ENCODE measurements around the gene RAD23B.

The RAD23B gene

DNA sequence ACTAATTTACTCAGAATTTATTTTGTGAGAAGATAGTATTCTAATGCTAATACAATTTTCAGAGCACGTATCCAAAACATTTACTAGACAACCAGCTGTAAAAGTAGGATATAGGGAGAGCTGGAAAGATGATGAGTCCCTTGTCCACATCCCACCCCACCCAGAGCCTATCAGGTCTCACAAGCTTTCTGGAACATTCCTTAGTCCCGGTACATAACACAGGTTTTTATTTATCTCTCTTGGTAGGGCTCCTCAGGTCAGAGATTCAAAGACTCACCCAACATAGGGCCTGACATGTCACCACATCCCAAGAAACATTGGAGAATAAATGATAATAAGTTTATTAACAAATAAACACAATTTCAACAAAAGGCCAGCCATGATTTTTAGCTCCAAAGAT, 13.8 kb upstream of the RAD23B start:
- 83% methylated on average over 1 of the region's 2 CpGs; no CpG with 5 or more reads in 1 of the 2 experiments for WGBS, 2 experiments (ENCODE audit: insufficient coverage in 2 of 2)
- peaks cover 3% of the 10 kb centered on the region for H3K9me3 ChIP-seq (ENCODE audit: control insufficient read depth, low read length)
- H3K4me3 ChIP-seq (ENCODE audit: extremely low read depth, insufficient read depth, low read length, poor library complexity, severe bottlenecking): no peak overlapping the region
- no peaks in the 10 kb centered on the region for H3K36me3 ChIP-seq (ENCODE audit: control insufficient read depth, insufficient read depth, low read length)
- H3K4me1 ChIP-seq (ENCODE audit: control insufficient read depth, insufficient read depth, low read length, poor library complexity, severe bottlenecking): peaks cover 15% of the 10 kb centered on the region
- H3K27ac ChIP-seq (ENCODE audit: low read depth, low read length, severe bottlenecking): no peak overlapping the region

DNA sequence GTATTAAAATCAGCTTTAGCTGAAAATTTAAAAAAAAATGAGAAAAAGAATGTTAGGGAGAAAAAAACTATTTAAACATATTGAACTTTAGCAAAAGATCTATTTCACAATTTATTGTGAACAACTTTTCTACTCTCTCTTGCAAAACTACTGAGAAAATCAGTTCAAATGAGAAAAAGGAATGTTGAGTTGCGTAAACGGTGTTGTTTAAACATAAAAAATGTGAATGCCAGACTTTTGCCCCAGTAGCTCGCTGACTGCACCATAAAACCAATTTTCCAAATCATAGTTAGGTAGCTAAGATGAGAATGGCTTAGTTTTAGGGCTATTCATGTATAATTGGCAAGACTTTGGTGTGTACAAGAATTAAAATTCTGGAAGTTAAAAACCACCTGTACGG, 13.4 kb upstream of the RAD23B start:
- WGBS, 2 experiments (ENCODE audit: insufficient coverage in 2 of 2): 100% methylated on average over 1 of the region's 4 CpGs; no CpG with 5 or more reads in 1 of the 2 experiments
- Histone ChIP-seq H3K9me3 (ENCODE audit: control insufficient read depth, low read length) (peaks cover 3% of the 10 kb centered on the region), H3K36me3 (ENCODE audit: control insufficient read depth, insufficient read depth, low read length) (no peaks in the 10 kb centered on the region), H3K4me3 (ENCODE audit: extremely low read depth, insufficient read depth, low read length, poor library complexity, severe bottlenecking) (no peak overlapping the region), H3K4me1 (ENCODE audit: control insufficient read depth, insufficient read depth, low read length, poor library complexity, severe bottlenecking) (peaks cover 19% of the 10 kb centered on the region), H3K27ac (ENCODE audit: low read depth, low read length, severe bottlenecking) (no peak overlapping the region)

DNA sequence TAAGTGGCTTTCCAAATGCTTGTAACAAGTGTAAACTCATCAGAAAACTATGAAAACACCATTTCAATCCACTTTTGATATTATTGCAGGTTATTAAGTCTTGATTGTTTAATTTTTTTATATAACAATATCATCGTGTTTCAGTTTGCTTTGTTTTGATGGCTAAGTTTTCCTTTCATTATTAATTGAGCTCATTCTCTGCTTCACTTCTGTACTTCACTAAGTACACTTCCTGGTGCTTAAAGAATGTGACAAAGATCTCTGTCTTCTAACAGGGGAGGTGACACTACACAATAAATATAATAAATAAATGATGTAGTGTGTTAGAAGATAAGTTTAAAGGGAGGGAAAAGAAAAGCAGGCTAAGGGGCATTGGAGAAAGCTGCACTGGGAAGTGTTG, 13.0 kb upstream of the RAD23B start:
- WGBS, 2 experiments (ENCODE audit: insufficient coverage in 2 of 2): no CpG with 5 or more reads among the region's 1 CpG
- Histone ChIP-seq H3K4me3 (ENCODE audit: extremely low read depth, insufficient read depth, low read length, poor library complexity, severe bottlenecking) (no peak overlapping the region), H3K36me3 (ENCODE audit: control insufficient read depth, insufficient read depth, low read length) (no peaks in the 10 kb centered on the region), H3K27ac (ENCODE audit: low read depth, low read length, severe bottlenecking) (no peak overlapping the region), H3K9me3 (ENCODE audit: control insufficient read depth, low read length) (peaks cover 3% of the 10 kb centered on the region), H3K4me1 (ENCODE audit: control insufficient read depth, insufficient read depth, low read length, poor library complexity, severe bottlenecking) (peaks cover 21% of the 10 kb centered on the region)

DNA sequence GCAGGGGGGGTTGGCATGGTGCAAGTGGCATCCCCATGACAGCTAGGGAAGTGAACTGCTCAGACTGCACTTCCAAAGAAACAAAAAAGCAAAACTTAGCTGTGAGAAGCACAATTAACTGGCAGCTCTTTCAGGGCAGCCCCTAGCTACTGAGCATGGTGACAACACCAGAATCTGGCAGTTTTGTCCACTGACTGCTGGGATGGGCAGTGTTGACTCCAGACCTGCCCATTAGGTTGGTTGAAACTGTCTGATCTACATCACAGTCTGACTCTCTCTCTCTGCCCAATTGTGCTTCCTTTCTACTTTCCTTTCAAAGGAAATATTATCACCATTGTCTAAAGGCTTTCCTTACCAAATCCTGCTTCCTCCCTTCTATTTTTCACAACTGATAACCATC, 12.5 kb upstream of the RAD23B start:
- Histone ChIP-seq H3K4me1 (ENCODE audit: control insufficient read depth, insufficient read depth, low read length, poor library complexity, severe bottlenecking) (peaks cover 21% of the 10 kb centered on the region), H3K27ac (ENCODE audit: low read depth, low read length, severe bottlenecking) (no peak overlapping the region), H3K4me3 (ENCODE audit: extremely low read depth, insufficient read depth, low read length, poor library complexity, severe bottlenecking) (no peak overlapping the region)

DNA sequence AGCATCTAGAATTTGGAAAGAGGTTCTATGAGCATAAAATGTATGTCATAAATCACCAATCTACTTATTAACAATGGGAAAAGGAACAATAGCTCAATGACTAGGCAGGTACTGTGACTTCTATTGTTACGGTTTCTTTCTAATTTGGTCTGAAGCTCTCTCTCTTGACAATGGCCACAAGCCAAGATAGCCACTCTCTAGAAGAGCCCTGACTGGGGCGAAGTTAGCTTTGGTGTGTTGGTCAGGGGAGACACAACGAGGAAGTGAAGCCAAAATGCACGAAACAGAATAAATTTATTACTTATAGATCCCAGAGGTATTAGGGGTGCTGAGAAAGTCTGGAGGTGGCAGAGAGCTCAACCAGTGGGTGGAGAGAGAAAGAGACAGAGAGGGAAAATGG, 9.4 kb upstream of the RAD23B start:
- Histone ChIP-seq H3K4me3 (ENCODE audit: extremely low read depth, insufficient read depth, low read length, poor library complexity, severe bottlenecking) (no peak overlapping the region), H3K4me1 (ENCODE audit: control insufficient read depth, insufficient read depth, low read length, poor library complexity, severe bottlenecking) (peaks cover 33% of the 10 kb centered on the region), H3K27ac (ENCODE audit: low read depth, low read length, severe bottlenecking) (no peak overlapping the region), H3K36me3 (ENCODE audit: control insufficient read depth, insufficient read depth, low read length) (no peaks in the 10 kb centered on the region), H3K9me3 (ENCODE audit: control insufficient read depth, low read length) (no peaks in the 10 kb centered on the region)
- WGBS, 2 experiments (ENCODE audit: insufficient coverage in 2 of 2): 100% methylated on average over 1 of the region's 4 CpGs; no CpG with 5 or more reads in 1 of the 2 experiments

More for the DNA sequence above, 12.5 kb upstream of the RAD23B start:
- peaks cover under 1% of the 10 kb centered on the region for H3K9me3 ChIP-seq (ENCODE audit: control insufficient read depth, low read length)
- H3K36me3 ChIP-seq (ENCODE audit: control insufficient read depth, insufficient read depth, low read length): no peaks in the 10 kb centered on the region

DNA sequence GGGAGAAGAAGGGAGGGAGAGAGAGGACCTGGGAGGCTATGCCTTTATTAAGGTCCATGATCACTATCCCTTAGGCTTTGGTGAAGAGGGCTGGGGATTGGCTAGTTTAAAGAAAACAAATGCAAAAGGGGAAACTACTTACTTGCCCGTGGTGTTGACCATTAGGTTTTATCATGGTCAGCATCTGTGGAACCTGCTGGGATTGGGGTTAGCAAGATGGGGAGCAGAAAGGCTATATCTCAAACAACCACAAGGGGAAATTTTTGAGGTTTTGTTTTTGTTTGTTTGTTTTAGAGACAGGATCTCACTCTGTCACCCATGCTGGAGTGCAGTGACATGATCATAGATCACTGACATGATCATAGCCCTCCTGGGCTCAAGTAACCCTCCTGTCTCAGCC, 9.0 kb upstream of the RAD23B start:
- Histone ChIP-seq H3K27ac (ENCODE audit: low read depth, low read length, severe bottlenecking) (peak overlapping the region; percentile 43), H3K9me3 (ENCODE audit: control insufficient read depth, low read length) (no peaks in the 10 kb centered on the region), H3K36me3 (ENCODE audit: control insufficient read depth, insufficient read depth, low read length) (no peaks in the 10 kb centered on the region), H3K4me1 (ENCODE audit: control insufficient read depth, insufficient read depth, low read length, poor library complexity, severe bottlenecking) (peaks cover 33% of the 10 kb centered on the region), H3K4me3 (ENCODE audit: extremely low read depth, insufficient read depth, low read length, poor library complexity, severe bottlenecking) (no peak overlapping the region)
- 100% methylated on average over 1 of the region's 1 CpG; no CpG with 5 or more reads in 1 of the 2 experiments for WGBS, 2 experiments (ENCODE audit: insufficient coverage in 2 of 2)

DNA sequence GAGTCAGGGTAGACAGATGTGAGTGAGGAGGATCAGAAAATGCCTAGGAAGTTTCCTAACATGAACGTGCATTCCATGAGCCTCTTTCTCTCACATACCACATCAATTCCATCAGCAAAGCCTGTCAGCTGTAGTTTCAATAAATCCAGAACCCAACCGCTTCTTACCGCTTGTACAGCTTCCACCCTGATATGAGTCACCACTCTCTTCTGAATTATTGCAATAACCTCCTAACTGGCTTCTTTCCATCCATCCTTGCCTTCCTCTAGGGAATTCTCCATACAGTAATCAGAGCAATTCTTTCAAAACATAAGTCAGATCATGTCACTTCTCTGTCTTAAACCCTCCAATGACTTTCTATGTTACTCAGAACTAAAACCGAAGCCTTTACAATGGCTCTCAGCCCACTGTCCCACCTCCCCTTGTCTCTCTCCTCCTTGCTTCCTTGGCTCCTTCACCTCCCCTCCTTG, 8.1 kb upstream of the RAD23B start:
- no peak overlapping the region for H3K4me3 ChIP-seq (ENCODE audit: extremely low read depth, insufficient read depth, low read length, poor library complexity, severe bottlenecking)
- no peaks in the 10 kb centered on the region for H3K9me3 ChIP-seq (ENCODE audit: control insufficient read depth, low read length)
- 75 to 95% methylated on average over 4 of the region's 4 CpGs for WGBS, 2 experiments (ENCODE audit: insufficient coverage in 2 of 2)
- H3K36me3 ChIP-seq (ENCODE audit: control insufficient read depth, insufficient read depth, low read length): no peaks in the 10 kb centered on the region
- peak overlapping the region; percentile 62 for H3K27ac ChIP-seq (ENCODE audit: low read depth, low read length, severe bottlenecking)
- H3K4me1 ChIP-seq (ENCODE audit: control insufficient read depth, insufficient read depth, low read length, poor library complexity, severe bottlenecking): peaks cover 33% of the 10 kb centered on the region

DNA sequence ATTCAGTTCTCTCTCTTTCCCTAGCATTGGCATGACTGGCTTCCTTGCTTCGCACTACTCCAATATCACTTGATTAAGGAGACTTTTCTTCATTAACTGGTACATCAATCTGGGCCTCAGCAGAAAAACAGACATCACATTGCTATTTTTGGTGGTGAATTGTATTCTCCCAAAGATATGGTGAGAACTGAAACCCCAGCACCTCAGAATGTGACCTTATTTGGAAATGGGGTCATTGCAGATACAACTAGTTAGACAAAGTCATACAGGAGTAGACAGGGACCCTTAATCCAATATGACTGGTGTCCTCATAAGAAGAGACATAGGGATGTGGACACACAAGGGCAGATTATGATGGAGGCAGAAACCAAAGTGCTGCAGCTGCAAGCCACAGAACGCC, 7.5 kb upstream of the RAD23B start:
- Histone ChIP-seq H3K27ac (ENCODE audit: low read depth, low read length, severe bottlenecking) (peak overlapping the region; percentile 62), H3K36me3 (ENCODE audit: control insufficient read depth, insufficient read depth, low read length) (no peaks in the 10 kb centered on the region), H3K9me3 (ENCODE audit: control insufficient read depth, low read length) (no peaks in the 10 kb centered on the region), H3K4me3 (ENCODE audit: extremely low read depth, insufficient read depth, low read length, poor library complexity, severe bottlenecking) (no peak overlapping the region), H3K4me1 (ENCODE audit: control insufficient read depth, insufficient read depth, low read length, poor library complexity, severe bottlenecking) (peaks cover 28% of the 10 kb centered on the region)
- WGBS, 2 experiments (ENCODE audit: insufficient coverage in 2 of 2): 80 to 100% methylated on average over 1 of the region's 2 CpGs

DNA sequence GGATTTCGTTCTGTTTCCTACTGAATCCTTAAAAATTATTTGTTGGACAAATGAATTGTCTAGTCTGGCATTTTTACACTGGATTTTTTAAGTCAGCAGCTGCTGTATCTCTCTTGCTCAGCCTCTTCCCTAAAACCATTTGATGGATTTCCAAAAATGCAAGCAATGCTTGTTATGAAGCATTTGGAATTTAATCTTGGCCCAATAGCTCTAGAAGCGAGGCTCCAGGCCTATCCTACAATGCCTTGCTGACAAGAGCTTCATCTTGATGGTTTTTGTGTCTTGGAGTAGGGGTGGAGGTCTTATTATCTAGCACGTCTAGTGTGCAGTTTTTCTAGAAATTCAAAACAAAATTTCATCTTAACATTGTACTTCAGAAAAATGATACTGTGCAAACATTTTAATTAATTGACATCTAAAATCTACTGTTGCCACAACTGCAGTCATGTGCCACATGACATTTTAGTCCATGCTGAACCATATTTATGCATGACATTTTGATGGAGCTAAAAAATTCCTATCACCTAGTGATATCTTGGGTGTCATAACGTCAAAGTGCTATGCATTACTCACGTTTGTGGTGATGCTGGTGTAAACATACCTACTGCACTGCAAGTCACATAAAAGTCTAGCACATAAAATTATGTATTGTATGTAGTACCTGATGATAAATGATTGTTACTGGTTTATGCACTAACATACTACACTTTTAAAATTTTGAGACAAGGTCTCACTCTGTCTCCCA, 5.9 kb upstream of the RAD23B start:
- H3K9me3 ChIP-seq (ENCODE audit: control insufficient read depth, low read length): no peaks in the 10 kb centered on the region
- WGBS, 2 experiments (ENCODE audit: insufficient coverage in 2 of 2): 88% methylated on average over 1 of the region's 5 CpGs; no CpG with 5 or more reads in 1 of the 2 experiments
- no peaks in the 10 kb centered on the region for H3K36me3 ChIP-seq (ENCODE audit: control insufficient read depth, insufficient read depth, low read length)
- no peak overlapping the region for H3K27ac ChIP-seq (ENCODE audit: low read depth, low read length, severe bottlenecking)
- peaks cover 25% of the 10 kb centered on the region for H3K4me1 ChIP-seq (ENCODE audit: control insufficient read depth, insufficient read depth, low read length, poor library complexity, severe bottlenecking)
- H3K4me3 ChIP-seq (ENCODE audit: extremely low read depth, insufficient read depth, low read length, poor library complexity, severe bottlenecking): no peak overlapping the region

DNA sequence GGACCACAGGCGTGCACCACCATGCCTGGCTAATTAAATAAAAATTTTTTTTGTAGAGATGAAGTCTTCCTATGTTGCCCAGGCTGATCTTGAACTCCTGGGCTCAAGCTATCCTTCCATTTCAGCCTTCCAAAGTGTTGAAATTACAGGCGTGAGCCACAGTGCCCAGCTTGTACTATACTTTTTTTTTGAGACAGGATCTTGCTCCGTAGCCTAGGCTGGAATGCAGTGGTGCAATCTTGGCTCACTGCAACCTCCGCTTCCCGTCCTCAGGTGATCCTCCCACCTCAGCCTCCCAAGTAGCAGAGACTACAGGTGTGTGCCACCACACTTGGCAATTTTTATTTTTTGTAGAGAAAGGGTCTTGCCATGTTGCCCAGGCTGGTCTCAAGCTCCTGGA, 5.3 kb upstream of the RAD23B start:
- Histone ChIP-seq H3K36me3 (ENCODE audit: control insufficient read depth, insufficient read depth, low read length) (no peaks in the 10 kb centered on the region), H3K27ac (ENCODE audit: low read depth, low read length, severe bottlenecking) (no peak overlapping the region), H3K9me3 (ENCODE audit: control insufficient read depth, low read length) (no peaks in the 10 kb centered on the region), H3K4me1 (ENCODE audit: control insufficient read depth, insufficient read depth, low read length, poor library complexity, severe bottlenecking) (peaks cover 25% of the 10 kb centered on the region), H3K4me3 (ENCODE audit: extremely low read depth, insufficient read depth, low read length, poor library complexity, severe bottlenecking) (no peak overlapping the region)
- WGBS, 2 experiments (ENCODE audit: insufficient coverage in 2 of 2): 95 to 100% methylated on average over 3 to 4 of the region's 5 CpGs

DNA sequence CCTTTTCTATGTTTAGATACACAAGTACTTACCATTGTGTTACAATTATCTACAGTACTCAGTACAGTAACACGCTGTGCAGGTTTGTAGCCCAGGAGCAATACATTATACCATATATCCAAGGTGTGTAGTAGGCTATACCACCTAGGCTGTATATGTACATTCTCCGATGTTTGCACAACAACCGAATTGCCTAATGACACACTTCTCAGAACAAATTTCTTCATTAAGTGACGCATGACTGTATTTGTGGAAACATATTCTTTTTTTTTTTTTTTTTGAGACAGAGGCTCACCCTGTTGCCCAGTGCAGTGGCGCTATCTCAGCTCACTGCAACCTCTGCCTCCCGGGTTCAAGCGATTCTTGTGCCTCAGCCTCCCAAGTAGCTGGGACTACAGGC, 4.0 kb upstream of the RAD23B start:
- Histone ChIP-seq H3K36me3 (ENCODE audit: control insufficient read depth, insufficient read depth, low read length) (no peaks in the 10 kb centered on the region), H3K27ac (ENCODE audit: low read depth, low read length, severe bottlenecking) (no peak overlapping the region), H3K4me1 (ENCODE audit: control insufficient read depth, insufficient read depth, low read length, poor library complexity, severe bottlenecking) (peaks cover 19% of the 10 kb centered on the region), H3K9me3 (ENCODE audit: control insufficient read depth, low read length) (no peaks in the 10 kb centered on the region), H3K4me3 (ENCODE audit: extremely low read depth, insufficient read depth, low read length, poor library complexity, severe bottlenecking) (no peak overlapping the region)
- WGBS, 2 experiments (ENCODE audit: insufficient coverage in 2 of 2): 93 to 94% methylated on average over 3 to 5 of the region's 7 CpGs

All from mesodermal cell (in vitro differentiated cells).